ENCODE measurements around the gene YTHDC1. TPM values are rescaled to one million over a fixed set of nuclear protein-coding genes. Genes with fewer than 3 reads are reported as not detected.

YTHDC1 gene
- total RNA-seq, 4 donors from 2014 or later, result 67.9 to 497 (median 78.3) TPM

- Histone ChIP-seq H3K36me3 (peaks cover 2 to 98% of the 10 kb centered on the region in 2 donors), H3K4me3 (no peak overlapping the region), H3K27ac (no peak overlapping the region), H3K4me1 (no peaks in the 10 kb centered on the region), H3K9me3 (no peaks in the 10 kb centered on the region), H3K27me3 (no peaks in the 10 kb centered on the region)
- 67 to 68% methylated on average over 1 of the region's 1 CpG for WGBS, 2 donors (ENCODE audit: low coverage in 1 of 2)
- ATAC-seq, result no peak
- TF ChIP-seq, protein P1, sequence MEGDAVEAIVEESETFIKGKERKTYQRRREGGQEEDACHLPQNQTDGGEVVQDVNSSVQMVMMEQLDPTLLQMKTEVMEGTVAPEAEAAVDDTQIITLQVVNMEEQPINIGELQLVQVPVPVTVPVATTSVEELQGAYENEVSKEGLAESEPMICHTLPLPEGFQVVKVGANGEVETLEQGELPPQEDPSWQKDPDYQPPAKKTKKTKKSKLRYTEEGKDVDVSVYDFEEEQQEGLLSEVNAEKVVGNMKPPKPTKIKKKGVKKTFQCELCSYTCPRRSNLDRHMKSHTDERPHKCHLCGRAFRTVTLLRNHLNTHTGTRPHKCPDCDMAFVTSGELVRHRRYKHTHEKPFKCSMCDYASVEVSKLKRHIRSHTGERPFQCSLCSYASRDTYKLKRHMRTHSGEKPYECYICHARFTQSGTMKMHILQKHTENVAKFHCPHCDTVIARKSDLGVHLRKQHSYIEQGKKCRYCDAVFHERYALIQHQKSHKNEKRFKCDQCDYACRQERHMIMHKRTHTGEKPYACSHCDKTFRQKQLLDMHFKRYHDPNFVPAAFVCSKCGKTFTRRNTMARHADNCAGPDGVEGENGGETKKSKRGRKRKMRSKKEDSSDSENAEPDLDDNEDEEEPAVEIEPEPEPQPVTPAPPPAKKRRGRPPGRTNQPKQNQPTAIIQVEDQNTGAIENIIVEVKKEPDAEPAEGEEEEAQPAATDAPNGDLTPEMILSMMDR (IDR thresholded peaks at IDR 0.05), result no peak
- TF ChIP-seq POLR2A (IDR thresholded peaks at IDR 0.05), result no peak
- TF ChIP-seq POLR2AphosphoS5 (IDR thresholded peaks at IDR 0.05), result no peak
- no peak for TF ChIP-seq EP300 (IDR thresholded peaks at IDR 0.05)
These were observed 23.7 kb downstream of the YTHDC1 start for GRCh38 chr4:68326141-68326540.

DNA sequence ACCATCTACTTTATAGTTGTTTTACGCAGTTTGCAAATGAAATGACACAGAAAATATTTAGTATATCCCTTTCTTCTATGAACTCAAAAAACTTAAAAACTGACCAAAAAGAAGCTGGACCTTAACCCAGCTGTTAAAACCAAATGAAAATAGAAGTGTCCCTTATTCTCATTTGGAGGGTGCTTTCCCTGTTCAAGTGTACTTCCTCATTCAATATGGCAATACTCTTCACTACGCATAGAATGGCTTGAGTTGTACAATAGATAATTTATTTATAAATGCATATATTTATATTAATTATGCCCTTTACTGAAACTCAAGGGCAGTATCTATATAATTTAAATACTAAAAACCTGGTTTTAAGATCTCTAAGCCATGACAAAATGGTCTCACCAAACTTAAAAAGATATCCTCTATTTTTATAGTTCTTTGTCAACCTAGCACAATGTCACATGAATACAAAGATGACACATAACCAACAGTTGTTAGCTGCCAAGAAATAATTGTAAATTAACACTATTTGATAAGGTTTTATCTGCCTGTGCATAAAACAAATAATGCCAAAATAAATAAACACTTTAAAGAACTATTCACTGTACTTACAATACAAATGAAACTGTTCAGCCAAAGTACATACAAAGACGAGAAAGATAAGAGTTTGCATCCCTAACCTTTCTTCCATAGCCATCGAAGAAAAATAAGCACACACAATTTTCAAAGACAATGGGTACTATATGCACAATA, 25.2 kb downstream of the YTHDC1 start:
- WGBS, 2 donors (ENCODE audit: low coverage in 1 of 2), result 83 to 89% methylated on average over 4 of the region's 4 CpGs
- Histone ChIP-seq H3K9me3 (no peaks in the 10 kb centered on the region), H3K27me3 (no peaks in the 10 kb centered on the region), H3K36me3 (peaks cover 0 to 86% of the 10 kb centered on the region in 2 donors), H3K27ac (no peak overlapping the region), H3K4me1 (no peaks in the 10 kb centered on the region), H3K4me3 (no peak overlapping the region)
- TF ChIP-seq, protein P1 (IDR thresholded peaks at IDR 0.05), result no peak
- no peak for TF ChIP-seq POLR2A (IDR thresholded peaks at IDR 0.05)
- TF ChIP-seq POLR2AphosphoS5 (IDR thresholded peaks at IDR 0.05), result no peak
- TF ChIP-seq EP300 (IDR thresholded peaks at IDR 0.05), result no peak
- no peak for ATAC-seq

- TF ChIP-seq, protein P1 (IDR thresholded peaks at IDR 0.05), result no peak
- Histone ChIP-seq H3K9me3 (no peaks in the 10 kb centered on the region), H3K4me1 (no peaks in the 10 kb centered on the region), H3K4me3 (no peak overlapping the region), H3K36me3 (peaks cover 11 to 88% of the 10 kb centered on the region in 2 donors), H3K27me3 (no peaks in the 10 kb centered on the region), H3K27ac (no peak overlapping the region)
- 87 to 89% methylated on average over 1 of the region's 1 CpG for WGBS, 2 donors (ENCODE audit: low coverage in 1 of 2)
- no peak for ATAC-seq
These were observed 30.9 kb downstream of the YTHDC1 start for GRCh38 chr4:68319040-68319439.

- H3K36me3 ChIP-seq, result peaks cover 16 to 88% of the 10 kb centered on the region in 2 donors
- TF ChIP-seq POLR2AphosphoS5 (IDR thresholded peaks at IDR 0.05) (no peak), EP300 (IDR thresholded peaks at IDR 0.05) (no peak), POLR2A (IDR thresholded peaks at IDR 0.05) (no peak)
- TF ChIP-seq, protein P1 (IDR thresholded peaks at IDR 0.05), result no peak
- no peak for ATAC-seq
- 65 to 87% methylated on average over 4 of the region's 5 CpGs for WGBS, 2 donors (ENCODE audit: low coverage in 1 of 2)
- no peaks in the 10 kb centered on the region for H3K9me3 ChIP-seq
- no peaks in the 10 kb centered on the region for H3K27me3 ChIP-seq
- no peak overlapping the region for H3K4me3 ChIP-seq
- H3K4me1 ChIP-seq, result no peaks in the 10 kb centered on the region
- no peak overlapping the region for H3K27ac ChIP-seq
These were observed 33.5 kb downstream of the YTHDC1 start for GRCh38 chr4:68316193-68316969.
